ENCODE results near the gene FXYD1.

DNA sequence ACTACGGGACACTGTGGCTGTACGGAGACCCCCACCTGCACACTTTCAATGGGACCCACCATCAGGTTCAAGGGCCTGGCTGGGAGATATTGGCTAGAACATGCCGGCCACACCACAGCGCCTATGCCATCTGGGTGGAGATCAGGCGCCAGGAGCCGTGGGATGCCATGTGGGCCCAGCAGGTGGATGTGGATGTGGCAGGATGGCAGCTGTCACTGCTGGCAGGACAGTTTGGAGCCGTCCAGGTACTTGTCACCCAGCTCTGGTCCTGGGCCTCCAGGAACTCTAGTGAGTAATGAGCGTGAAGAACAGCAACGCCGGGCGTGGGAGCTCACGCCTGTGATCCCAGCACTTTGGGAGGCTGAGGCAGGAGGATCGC lies 38.7 kb upstream of the FXYD1 start:
- TF ChIP-seq, protein P1, sequence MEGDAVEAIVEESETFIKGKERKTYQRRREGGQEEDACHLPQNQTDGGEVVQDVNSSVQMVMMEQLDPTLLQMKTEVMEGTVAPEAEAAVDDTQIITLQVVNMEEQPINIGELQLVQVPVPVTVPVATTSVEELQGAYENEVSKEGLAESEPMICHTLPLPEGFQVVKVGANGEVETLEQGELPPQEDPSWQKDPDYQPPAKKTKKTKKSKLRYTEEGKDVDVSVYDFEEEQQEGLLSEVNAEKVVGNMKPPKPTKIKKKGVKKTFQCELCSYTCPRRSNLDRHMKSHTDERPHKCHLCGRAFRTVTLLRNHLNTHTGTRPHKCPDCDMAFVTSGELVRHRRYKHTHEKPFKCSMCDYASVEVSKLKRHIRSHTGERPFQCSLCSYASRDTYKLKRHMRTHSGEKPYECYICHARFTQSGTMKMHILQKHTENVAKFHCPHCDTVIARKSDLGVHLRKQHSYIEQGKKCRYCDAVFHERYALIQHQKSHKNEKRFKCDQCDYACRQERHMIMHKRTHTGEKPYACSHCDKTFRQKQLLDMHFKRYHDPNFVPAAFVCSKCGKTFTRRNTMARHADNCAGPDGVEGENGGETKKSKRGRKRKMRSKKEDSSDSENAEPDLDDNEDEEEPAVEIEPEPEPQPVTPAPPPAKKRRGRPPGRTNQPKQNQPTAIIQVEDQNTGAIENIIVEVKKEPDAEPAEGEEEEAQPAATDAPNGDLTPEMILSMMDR (conservative IDR thresholded peaks at IDR 0.05) = no peak
- TF ChIP-seq EZH2 (IDR thresholded peaks at IDR 0.05; ENCODE audit: low read depth) = no peak

Data from PC-9 (cell line).